HG03469 (cell line): ENCODE results near the gene AP3S1.

Experiments
- ATAC-seq: cut with Tn5 transposase; IDR thresholded peaks from one replicate; pipeline ENCODE4 v1.9.1; 2021; ENCODE audit warnings: mild to moderate bottlenecking, moderate library complexity, moderate number of reproducible peaks; ENCODE audit not compliant: unreplicated experiment

Gene AP3S1

GRCh38 chr5:115934388-115934974 lies 92.7 kb downstream of the AP3S1 start:
- no peak for ATAC-seq

- no peak for ATAC-seq
Observed at GRCh38 chr5:115936031-115936430, 94.3 kb downstream of the AP3S1 start.

GRCh38 chr5:115939059-115939458 lies 97.3 kb downstream of the AP3S1 start:
- ATAC-seq = no peak

- no peak for ATAC-seq
Observed at GRCh38 chr5:115940080-115940810, 98.5 kb downstream of the AP3S1 start.

GRCh38 chr5:115941051-115941675 lies 99.4 kb downstream of the AP3S1 start:
- no peak for ATAC-seq

- ATAC-seq = no peak
Observed at GRCh38 chr5:115944501-115944900, 102.8 kb downstream of the AP3S1 start.

GRCh38 chr5:115946655-115947054 lies 104.9 kb downstream of the AP3S1 start:
- no peak for ATAC-seq

- ATAC-seq = no peak
Observed at GRCh38 chr5:115947260-115947659, 105.5 kb downstream of the AP3S1 start.

GRCh38 chr5:115948091-115948534 lies 106.4 kb downstream of the AP3S1 start:
- no peak for ATAC-seq

- no peak for ATAC-seq
Observed at GRCh38 chr5:115949096-115949495, 107.4 kb downstream of the AP3S1 start.

GRCh38 chr5:115952588-115952987 lies 110.9 kb downstream of the AP3S1 start:
- no peak for ATAC-seq

GRCh38 chr5:115954144-115954543 lies 112.4 kb downstream of the AP3S1 start:
- ATAC-seq = no peak

- ATAC-seq = no peak
Observed at GRCh38 chr5:115956957-115957356, 115.2 kb downstream of the AP3S1 start.

- no peak for ATAC-seq
Observed at GRCh38 chr5:115961381-115962238, 119.9 kb downstream of the AP3S1 start.

- no peak for ATAC-seq
Observed at GRCh38 chr5:115962239-115962564, 120.5 kb downstream of the AP3S1 start, which contains the start of gene LVRN. Gene LVRN (plus strand): TSS chr5:115962475. CDS start chr5:115962618, 143 bp downstream.

GRCh38 chr5:115962565-115963402 lies 121.0 kb downstream of the AP3S1 start:
- ATAC-seq = no peak

- ATAC-seq = no peak
Observed at GRCh38 chr5:115963566-115963965, 121.8 kb downstream of the AP3S1 start.
